SK-N-SH treated with all-trans-retinoic acid at 6 μM for 48 hours (cell line): ENCODE data around the gene SUSD6.

Experiments used
- ATAC-seq: fragments of 200-7000 bp; cut with Tn5 transposase; 3 replicates; pipeline ENCODE4 v1.9.1; 2020; ENCODE audit warnings: mild to moderate bottlenecking, moderate library complexity
- ARNTL ChIP-seq: fragments of 450-650 bp; formaldehyde crosslinking; IDR thresholded peaks from 2 replicates; pipeline ENCODE4 v1.5.0; 2020; ENCODE audit warnings: low read depth, mild to moderate bottlenecking, moderate library complexity, borderline replicate concordance
- BACH2 ChIP-seq: fragments of 250-450 bp; sonication (Bioruptor Pico); IDR thresholded peaks from 2 replicates; pipeline ENCODE4 v1.9.0; 2021; ENCODE audit warnings: mild to moderate bottlenecking, borderline replicate concordance
- CSDC2 ChIP-seq: fragments of 250-450 bp; sonication (Bioruptor Pico); IDR thresholded peaks from 2 replicates; pipeline ENCODE4 v1.5.0; 2020; ENCODE audit warnings: mild to moderate bottlenecking, moderate library complexity
- CSRNP3 ChIP-seq: fragments of 250-450 bp; sonication (Bioruptor Pico); IDR thresholded peaks from 2 replicates; pipeline ENCODE4 v1.5.1; 2021; ENCODE audit warnings: mild to moderate bottlenecking, moderate library complexity
- GLIS3 ChIP-seq: fragments of 250-450 bp; sonication (Bioruptor Pico); IDR thresholded peaks from 2 replicates; pipeline ENCODE4 v1.5.0; 2020; ENCODE audit warnings: mild to moderate bottlenecking, moderate library complexity
- ISL1 ChIP-seq: fragments of 250-450 bp; sonication (Bioruptor Pico); IDR thresholded peaks from 2 replicates; pipeline ENCODE4 v2.1.2; 2022; ENCODE audit warnings: mild to moderate bottlenecking, moderate library complexity
- PPARA ChIP-seq: fragments of 250-450 bp; sonication (Bioruptor Pico); IDR thresholded peaks from 2 replicates; pipeline ENCODE4 v1.5.0; 2020; ENCODE audit warnings: mild to moderate bottlenecking, borderline replicate concordance
- TCF4 ChIP-seq: fragments of 250-450 bp; sonication (Bioruptor Pico); IDR thresholded peaks from 2 replicates; pipeline ENCODE4 v1.8.0; 2021; ENCODE audit warnings: mild to moderate bottlenecking, moderate library complexity, borderline replicate concordance
- TSHZ2 ChIP-seq: fragments of 250-450 bp; sonication (Bioruptor Pico); IDR thresholded peaks from 2 replicates; pipeline ENCODE4 v1.5.0; 2020; ENCODE audit warnings: mild to moderate bottlenecking, moderate library complexity
- ZC3H10 ChIP-seq: fragments of 250-450 bp; sonication (Bioruptor Pico); IDR thresholded peaks from 2 replicates; pipeline ENCODE4 v1.5.1; 2021; ENCODE audit warnings: mild to moderate bottlenecking, moderate library complexity
- ZFP3 ChIP-seq: fragments of 250-450 bp; sonication (Bioruptor Pico); IDR thresholded peaks from 2 replicates; pipeline ENCODE4 v1.5.0; 2020; ENCODE audit warnings: mild to moderate bottlenecking, moderate library complexity
- ZFP30 ChIP-seq: fragments of 450-650 bp; formaldehyde crosslinking; IDR thresholded peaks from 2 replicates; pipeline ENCODE4 v1.5.0; 2022; ENCODE audit warnings: mild to moderate bottlenecking, moderate library complexity
- ZNF565 ChIP-seq: fragments of 450-650 bp; formaldehyde crosslinking; conservative IDR thresholded peaks from 2 replicates; pipeline ENCODE4 v1.5.0; 2020; ENCODE audit warnings: low read depth, mild to moderate bottlenecking, moderate library complexity
- ZNF8 ChIP-seq: fragments of 450-650 bp; formaldehyde crosslinking; IDR thresholded peaks from 2 replicates; pipeline ENCODE4 v1.5.0; 2020; ENCODE audit warnings: mild to moderate bottlenecking, moderate library complexity
- TF ChIP-seq, protein P1 (sequence below): fragments of 250-450 bp; sonication (Bioruptor Pico); IDR thresholded peaks from 2 replicates; pipeline ENCODE4 v1.5.1; 2020; ENCODE audit warnings: low read depth, mild to moderate bottlenecking, moderate library complexity
- TF ChIP-seq, protein P2 (sequence below): fragments of 250-450 bp; sonication (Bioruptor Pico); IDR thresholded peaks from 2 replicates; pipeline ENCODE4 v1.8.0; 2020; ENCODE audit warnings: mild to moderate bottlenecking, moderate library complexity, borderline replicate concordance

The SUSD6 gene

GRCh38 chr14:69570836-69571330 is 40.5 kb upstream of the SUSD6 start:
- TF ChIP-seq ZNF565 (CRISPR knock-in tag): no peak
- no peak for TF ChIP-seq ZFP3 (CRISPR knock-in tag)
- TF ChIP-seq ZNF8 (CRISPR knock-in tag): no peak
- TF ChIP-seq TCF4 (CRISPR knock-in tag): no peak
- TF ChIP-seq GLIS3 (CRISPR knock-in tag): no peak
- TF ChIP-seq ARNTL: no peak
- no peak for TF ChIP-seq CSRNP3 (CRISPR knock-in tag)
- TF ChIP-seq CSDC2 (CRISPR knock-in tag): no peak
- TF ChIP-seq, protein P1, sequence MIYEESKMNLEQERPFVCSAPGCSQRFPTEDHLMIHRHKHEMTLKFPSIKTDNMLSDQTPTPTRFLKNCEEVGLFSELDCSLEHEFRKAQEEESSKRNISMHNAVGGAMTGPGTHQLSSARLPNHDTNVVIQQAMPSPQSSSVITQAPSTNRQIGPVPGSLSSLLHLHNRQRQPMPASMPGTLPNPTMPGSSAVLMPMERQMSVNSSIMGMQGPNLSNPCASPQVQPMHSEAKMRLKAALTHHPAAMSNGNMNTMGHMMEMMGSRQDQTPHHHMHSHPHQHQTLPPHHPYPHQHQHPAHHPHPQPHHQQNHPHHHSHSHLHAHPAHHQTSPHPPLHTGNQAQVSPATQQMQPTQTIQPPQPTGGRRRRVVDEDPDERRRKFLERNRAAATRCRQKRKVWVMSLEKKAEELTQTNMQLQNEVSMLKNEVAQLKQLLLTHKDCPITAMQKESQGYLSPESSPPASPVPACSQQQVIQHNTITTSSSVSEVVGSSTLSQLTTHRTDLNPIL (CRISPR knock-in tag): no peak
- ATAC-seq: no peak

DNA sequence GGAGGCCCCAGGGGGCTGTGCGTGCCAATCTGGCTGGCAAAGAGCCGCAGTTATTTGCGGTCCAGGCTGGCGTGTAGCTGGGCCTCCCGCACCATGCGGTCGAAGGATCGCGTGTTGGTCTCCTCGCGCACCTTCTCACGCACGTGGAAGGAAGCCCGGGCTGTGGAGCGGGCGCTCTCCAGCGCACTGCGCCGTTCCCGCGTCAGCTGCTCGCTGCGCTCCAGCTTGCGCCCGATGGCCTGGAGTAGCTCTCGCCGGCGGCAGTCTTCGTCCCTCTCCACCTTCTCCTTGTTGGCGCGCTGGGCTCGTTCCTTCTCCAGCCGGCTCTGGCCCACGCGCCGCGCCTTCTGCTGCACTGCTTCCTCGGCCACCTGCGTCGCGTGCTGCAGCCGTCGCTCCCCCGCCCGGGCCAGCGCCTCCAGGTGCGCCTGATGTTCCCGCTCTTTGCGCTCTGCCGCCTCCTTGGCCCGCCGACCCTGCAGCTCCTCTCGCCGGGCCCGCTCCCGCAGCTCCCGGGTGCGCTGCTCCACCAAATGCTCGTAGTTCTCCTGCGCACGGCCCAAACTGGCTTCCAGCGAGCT is 39.9 kb upstream of the SUSD6 start:
- no peak for ATAC-seq
- TF ChIP-seq, protein P2, sequence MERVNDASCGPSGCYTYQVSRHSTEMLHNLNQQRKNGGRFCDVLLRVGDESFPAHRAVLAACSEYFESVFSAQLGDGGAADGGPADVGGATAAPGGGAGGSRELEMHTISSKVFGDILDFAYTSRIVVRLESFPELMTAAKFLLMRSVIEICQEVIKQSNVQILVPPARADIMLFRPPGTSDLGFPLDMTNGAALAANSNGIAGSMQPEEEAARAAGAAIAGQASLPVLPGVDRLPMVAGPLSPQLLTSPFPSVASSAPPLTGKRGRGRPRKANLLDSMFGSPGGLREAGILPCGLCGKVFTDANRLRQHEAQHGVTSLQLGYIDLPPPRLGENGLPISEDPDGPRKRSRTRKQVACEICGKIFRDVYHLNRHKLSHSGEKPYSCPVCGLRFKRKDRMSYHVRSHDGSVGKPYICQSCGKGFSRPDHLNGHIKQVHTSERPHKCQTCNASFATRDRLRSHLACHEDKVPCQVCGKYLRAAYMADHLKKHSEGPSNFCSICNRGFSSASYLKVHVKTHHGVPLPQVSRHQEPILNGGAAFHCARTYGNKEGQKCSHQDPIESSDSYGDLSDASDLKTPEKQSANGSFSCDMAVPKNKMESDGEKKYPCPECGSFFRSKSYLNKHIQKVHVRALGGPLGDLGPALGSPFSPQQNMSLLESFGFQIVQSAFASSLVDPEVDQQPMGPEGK (CRISPR knock-in tag): no peak
- no peak for TF ChIP-seq GLIS3 (CRISPR knock-in tag)
- TF ChIP-seq ISL1 (CRISPR knock-in tag): no peak
- TF ChIP-seq ZNF8 (CRISPR knock-in tag): no peak
- TF ChIP-seq TSHZ2 (CRISPR knock-in tag): no peak
- TF ChIP-seq CSRNP3 (CRISPR knock-in tag): no peak
- TF ChIP-seq ZC3H10 (CRISPR knock-in tag): no peak
- no peak for TF ChIP-seq CSDC2 (CRISPR knock-in tag)
- TF ChIP-seq PPARA (CRISPR knock-in tag): no peak
- no peak for TF ChIP-seq ZNF565 (CRISPR knock-in tag)
- TF ChIP-seq, protein P1 (CRISPR knock-in tag): no peak
- no peak for TF ChIP-seq ARNTL

DNA sequence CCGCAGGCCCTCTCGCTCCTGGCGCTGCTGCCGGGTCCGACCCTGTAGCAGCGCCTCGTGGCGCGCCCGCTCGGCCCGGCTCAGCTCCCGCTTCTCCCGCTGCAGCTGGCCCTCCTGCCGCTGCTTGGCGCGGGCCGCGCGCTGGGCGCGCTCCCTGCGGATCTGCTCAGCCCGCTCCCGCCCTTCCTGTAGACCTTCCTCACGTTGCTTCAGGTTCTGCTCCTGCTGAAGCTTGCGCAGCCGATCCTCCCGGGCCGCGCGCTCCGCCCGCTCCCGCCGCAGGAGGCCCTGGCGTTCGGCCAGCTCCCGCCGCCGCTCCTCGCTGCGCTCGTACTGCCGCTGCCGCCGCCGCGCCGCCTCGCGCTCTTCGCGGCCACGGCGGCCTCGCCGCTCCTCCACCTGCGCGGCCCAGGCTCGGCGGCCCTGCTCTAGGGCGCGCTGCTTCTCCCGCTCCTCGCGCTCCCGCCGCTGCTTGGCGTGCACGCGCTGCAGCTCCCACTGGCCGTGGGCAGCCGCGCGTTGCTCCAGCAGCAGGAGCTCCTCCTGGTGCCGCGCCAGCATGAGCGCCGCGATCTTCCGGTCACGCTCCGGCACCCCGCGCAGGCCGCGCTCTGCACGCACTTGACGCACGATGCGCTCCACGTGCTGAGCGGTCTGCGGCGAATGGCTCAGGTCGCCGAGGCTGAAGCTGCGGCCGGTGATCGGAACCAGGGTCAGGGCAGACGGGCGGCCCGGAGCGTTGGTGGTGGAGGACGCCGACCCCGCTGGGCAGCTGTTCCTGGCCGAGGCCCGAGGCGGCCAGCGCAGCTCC is 39.2 kb upstream of the SUSD6 start:
- ATAC-seq: no peak

More for the DNA sequence above, 39.2 kb upstream of the SUSD6 start:
- TF ChIP-seq PPARA (CRISPR knock-in tag): no peak
- TF ChIP-seq ZNF565 (CRISPR knock-in tag): no peak
- TF ChIP-seq, protein P1 (CRISPR knock-in tag): no peak
- TF ChIP-seq ZFP30 (CRISPR knock-in tag): no peak
- no peak for TF ChIP-seq BACH2 (CRISPR knock-in tag)
- no peak for TF ChIP-seq ZNF8 (CRISPR knock-in tag)
- TF ChIP-seq ARNTL: no peak
- TF ChIP-seq ZC3H10 (CRISPR knock-in tag): no peak
